T-cell (primary cell): ENCODE results near the gene MAML1. TPM values are rescaled to one million over a fixed set of nuclear protein-coding genes. Genes with fewer than 3 reads are reported as not detected.
A peak's percentile ranks its signal among the peaks of the same experiment; 100 is the strongest.
"Not testable (repeated sequence)": the region's sequence is repeated elsewhere in the genome, so short reads cannot be mapped to it uniquely, and the experiment has no call there.

Experiments used
- ATAC-seq, 4 experiments: fragments of 200-7000 bp in 3 of 4; fragments of 150-1000 bp in 1 of 4; cut with Tn5 transposase; replicated peaks in 1 of 4; 1 replicate in 3 of 4; 2 replicates in 1 of 4; pipeline ENCODE4 v1.10.0; 2021; ENCODE audit warnings: moderate library complexity in 3 of 4, mild to moderate bottlenecking in 2 of 4, moderate number of reproducible peaks in 1 of 4
- CTCF ChIA-PET, 2 donors: fragments of 300-600 bp; sonication (Branson Sonifier 250); formaldehyde crosslinking; loops; one replicate each; lab custom pipeline; 2022; ENCODE audit warnings: antibody characterized with exemption in 2 of 2; lab: Charles Lee
- POLR2A ChIA-PET, 2 donors: fragments of 300-600 bp; sonication (Branson Sonifier 250); formaldehyde crosslinking; loops; one replicate each; lab custom pipeline; 2022; ENCODE audit warnings: antibody characterized with exemption in 2 of 2; lab: Charles Lee
- DNase-seq, 35 experiments: peaks; one replicate each; pipeline versions ENCODE4 v3.0.0 to v3.0.0-alpha.2; 2013 to 2023
- H3K27ac ChIP-seq: one replicate; pipeline ENCODE4 v1.5.1; 2013; ENCODE audit warnings: low read length
- H3K27me3 ChIP-seq, 2 experiments: replicated peaks in 1 of 2; 1 replicate in 1 of 2; 2 replicates in 1 of 2; pipeline versions ENCODE4 v1.6.1 to v1.7.0; 2013; ENCODE audit warnings: low read length in 1 of 2, mixed read lengths in 1 of 2; ENCODE audit not compliant: control insufficient read depth in 2 of 2, insufficient read depth in 2 of 2; ENCODE audit errors: extremely low read depth in 1 of 2
- H3K36me3 ChIP-seq, 2 donors: 1 replicate in 1 of 2; 2 replicates in 1 of 2; pipeline versions ENCODE4 v1.6.1 to v1.7.0; 2013; ENCODE audit warnings: low read length in 1 of 2; ENCODE audit not compliant: control insufficient read depth in 2 of 2, insufficient read depth in 1 of 2; ENCODE audit errors: extremely low read depth in 1 of 2
- H3K4me1 ChIP-seq, 2 experiments: 1 replicate in 1 of 2; 2 replicates in 1 of 2; pipeline versions ENCODE4 v1.6.1 to v1.7.0; 2013; ENCODE audit warnings: low read length in 2 of 2, mixed read lengths in 1 of 2; ENCODE audit not compliant: insufficient read depth in 2 of 2, control insufficient read depth in 1 of 2; ENCODE audit errors: extremely low read depth in 1 of 2
- H3K4me3 ChIP-seq, 2 donors: 1 replicate in 1 of 2; 2 replicates in 1 of 2; pipeline versions ENCODE4 v1.5.1 to v1.7.0; 2013; ENCODE audit warnings: mild to moderate bottlenecking in 2 of 2, low read length in 1 of 2, moderate library complexity in 1 of 2; ENCODE audit not compliant: control insufficient read depth in 1 of 2; ENCODE audit errors: extremely low read depth in 1 of 2
- H3K9me3 ChIP-seq: 2 replicates; pipeline ENCODE4 v1.7.0; 2013
- H3K27ac Mint-ChIP-seq, 2 donors: one replicate each; pipeline ENCODE4 v1.8.0; 2020 to 2021; ENCODE audit warnings: mild to moderate bottlenecking in 2 of 2, mixed read lengths in 2 of 2
- H3K27me3 Mint-ChIP-seq, 2 donors: one replicate each; pipeline ENCODE4 v1.8.0; 2021 to 2022; ENCODE audit warnings: mixed read lengths in 2 of 2
- H3K36me3 Mint-ChIP-seq: one replicate; pipeline ENCODE4 v1.8.0; 2021; ENCODE audit warnings: mixed read lengths
- H3K4me1 Mint-ChIP-seq, 3 donors: one replicate each; pipeline ENCODE4 v1.8.0; 2020 to 2022; ENCODE audit warnings: mixed read lengths in 3 of 3, mild to moderate bottlenecking in 1 of 3
- H3K4me3 Mint-ChIP-seq, 3 donors: one replicate each; pipeline ENCODE4 v1.8.0; 2020 to 2022; ENCODE audit warnings: mild to moderate bottlenecking in 3 of 3, mixed read lengths in 3 of 3, moderate library complexity in 3 of 3
- H3K9me3 Mint-ChIP-seq, 3 donors: one replicate each; pipeline ENCODE4 v1.8.0; 2020 to 2022; ENCODE audit warnings: mixed read lengths in 3 of 3
- WGBS: methylation state at CpG from one replicate; pipeline ENCODE4 v1.1.5; 2013; ENCODE audit warnings: missing lambda C conversion rate; ENCODE audit not compliant: insufficient coverage; 5-methylcytosine and 5-hydroxymethylcytosine counted together
- total RNA-seq, 35 experiments: library from RNA in 6 of 35; stranded (reverse) in 6 of 35; fragments of 120-200 nt in 1 of 35; gene quantifications; one replicate each; pipeline versions ENCODE4 v1.2.1 to v1.2.4 and lab custom pipeline; 2013 to 2026

Gene MAML1
- total RNA-seq: 10 to 100 TPM; 31.3 to 56.4 (median 50.6) TPM
- 25.1 TPM for total RNA-seq (2013)
- 45.3 to 117 (median 71.5) reads per million in 29 experiments for total RNA-seq (lab: John Stamatoyannopoulos, UW)

- no peaks in the 10 kb centered on the region for H3K27me3 ChIP-seq
- H3K4me3 ChIP-seq: peak within 1 kb of the TSS; percentile 76 to 88
- H3K9me3 ChIP-seq: no peaks in the 10 kb centered on the region
- CTCF ChIA-PET: interaction anchor here in 1 of 2 donors (0.5 to 1.6 kb wide), 6 partner anchors 17 to 358 kb away, joined by 3 to 6 read pairs (median 4); no protein-coding TSS in a partner anchor
- 0% methylated on average over 40 of the region's 41 CpGs for WGBS
- DNase-seq (peak; percentile 98 to 100 (median 100)), ATAC-seq (peak; percentile 93 to 97 (median 96))
- Mint-ChIP-seq H3K36me3 (peaks cover 21% of the 10 kb centered on the region), H3K9me3 (no peaks in the 10 kb centered on the region), H3K4me3 (peak within 1 kb of the TSS; percentile 91 to 95 (median 94)), H3K27me3 (no peaks in the 10 kb centered on the region), H3K4me1 (peaks cover 31 to 44% (median 41%) of the 10 kb centered on the region in 3 donors), H3K27ac (peak within 1 kb of the TSS; percentile 91 to 93)
- POLR2A ChIA-PET: interaction anchor here in 1 of 2 donors (1.3 to 1.5 kb wide), 2 partner anchors 32 to 109 kb away, joined by 3 to 12 read pairs; partner anchors contain the start of gene HNRNPH1
- H3K36me3 ChIP-seq: peaks cover 0 to 21% of the 10 kb centered on the region in 2 donors
- H3K27ac ChIP-seq: peak within 1 kb of the TSS; percentile 57
- peaks cover 20 to 36% of the 10 kb centered on the region in 2 experiments for H3K4me1 ChIP-seq
These were observed at the start of gene MAML1 for GRCh38 chr5:179732412-179732917. MAML1 (plus strand) TSS chr5:179732822; CDS start chr5:179733113, 291 bp downstream.

GRCh38 chr5:179689212-179689611 lies 43.4 kb upstream of the MAML1 start:
- ATAC-seq, H3K4me1 ChIP-seq, H3K27ac Mint-ChIP-seq, H3K4me3 Mint-ChIP-seq, H3K27me3 ChIP-seq, H3K9me3 ChIP-seq, H3K4me1 Mint-ChIP-seq, H3K27ac ChIP-seq, H3K36me3 ChIP-seq, POLR2A ChIA-PET, H3K27me3 Mint-ChIP-seq, H3K36me3 Mint-ChIP-seq, DNase-seq, H3K4me3 ChIP-seq, H3K9me3 Mint-ChIP-seq: not testable (repeated sequence)
- whole genome bisulfite sequencing: 67% methylated on average over 1 of the region's 9 CpGs
- CTCF ChIA-PET: interaction anchor here (0.6 to 1.0 kb wide), 3 partner anchors 11 to 229 kb away, joined by 4 to 7 read pairs (median 5); no protein-coding TSS in a partner anchor

GRCh38 chr5:179694561-179694960 lies 38.1 kb upstream of the MAML1 start:
- H3K27ac Mint-ChIP-seq: peak overlapping the region in 1 of 2 donors; percentile 1

GRCh38 chr5:179696603-179697002 lies 36.0 kb upstream of the MAML1 start:
- Histone ChIP-seq H3K27ac (no peak overlapping the region), H3K27me3 (no peaks in the 10 kb centered on the region), H3K4me1 (peaks cover 13 to 30% of the 10 kb centered on the region in 2 experiments), H3K4me3 (no peak overlapping the region), H3K9me3 (no peaks in the 10 kb centered on the region), H3K36me3 (no peaks in the 10 kb centered on the region)
- Mint-ChIP-seq H3K9me3 (no peaks in the 10 kb centered on the region), H3K27ac (peak overlapping the region; percentile 59 to 99), H3K36me3 (no peaks in the 10 kb centered on the region), H3K4me3 (no peak overlapping the region), H3K4me1 (peaks cover 32 to 37% (median 32%) of the 10 kb centered on the region in 3 donors), H3K27me3 (no peaks in the 10 kb centered on the region)
- WGBS: no CpG with 5 or more reads among the region's 3 CpGs
- DNase-seq (no peak), ATAC-seq (no peak)
- ChIA-PET CTCF (interaction anchor here (0.6 to 1.7 kb wide), 3 partner anchors 13 to 42 kb away, joined by 3 to 5 read pairs (median 4); partner anchors contain the start of gene MAML1 (in 1 of the 2)), POLR2A (interaction anchor here (0.9 to 1.3 kb wide), 4 partner anchors 20 to 76 kb away, joined by 3 to 4 read pairs (median 3); partner anchors contain the start of gene HNRNPH1 (in 2 of the 2))

More at GRCh38 chr5:179694561-179694960, 38.1 kb upstream of the MAML1 start:
- Mint-ChIP-seq H3K4me3 (no peak overlapping the region), H3K36me3 (no peaks in the 10 kb centered on the region), H3K9me3 (no peaks in the 10 kb centered on the region), H3K27me3 (no peaks in the 10 kb centered on the region), H3K4me1 (peaks cover 16 to 22% (median 21%) of the 10 kb centered on the region in 3 donors)
- 94% methylated on average over 5 of the region's 6 CpGs for WGBS
- no peak overlapping the region for H3K27ac ChIP-seq
- CTCF ChIA-PET: no interaction called here
- DNase-seq (no peak), ATAC-seq (no peak)
- no peak overlapping the region for H3K4me3 ChIP-seq
- H3K4me1 ChIP-seq: peaks cover 7 to 17% of the 10 kb centered on the region in 2 experiments
- H3K9me3 ChIP-seq: no peaks in the 10 kb centered on the region
- POLR2A ChIA-PET: no interaction called here
- H3K27me3 ChIP-seq: no peaks in the 10 kb centered on the region
- H3K36me3 ChIP-seq: no peaks in the 10 kb centered on the region

- Mint-ChIP-seq H3K4me1 (peaks cover 34 to 39% (median 36%) of the 10 kb centered on the region in 3 donors), H3K27me3 (no peaks in the 10 kb centered on the region), H3K27ac (peak overlapping the region; percentile 99), H3K9me3 (no peaks in the 10 kb centered on the region), H3K36me3 (peaks cover under 1% of the 10 kb centered on the region), H3K4me3 (peak overlapping the region; percentile 47 to 98 (median 96))
- H3K9me3 ChIP-seq: no peaks in the 10 kb centered on the region
- ChIA-PET POLR2A (interaction anchor here (0.9 to 1.3 kb wide), 3 partner anchors 20 to 74 kb away, joined by 3 read pairs; partner anchors contain the start of gene HNRNPH1 (in 1 of the 2)), CTCF (interaction anchor here in 1 of 2 donors (1.0 to 1.7 kb wide), 2 partner anchors 36 to 41 kb away, joined by 3 to 4 read pairs; partner anchors contain the start of gene MAML1)
- no peaks in the 10 kb centered on the region for H3K27me3 ChIP-seq
- DNase-seq (no peak), ATAC-seq (no peak)
- WGBS: 91% methylated on average over 1 of the region's 2 CpGs
- H3K4me1 ChIP-seq: peaks cover 13 to 35% of the 10 kb centered on the region in 2 experiments
- H3K36me3 ChIP-seq: no peaks in the 10 kb centered on the region
- peak overlapping the region; percentile 89 for H3K27ac ChIP-seq
- peak overlapping the region in 1 of 2 donors; percentile 15 for H3K4me3 ChIP-seq
These were observed 35.5 kb upstream of the MAML1 start for GRCh38 chr5:179697108-179697507.

- not testable (repeated sequence) for DNase-seq, H3K9me3 ChIP-seq, H3K27me3 ChIP-seq, ATAC-seq, H3K36me3 Mint-ChIP-seq, H3K27me3 Mint-ChIP-seq, H3K36me3 ChIP-seq, H3K9me3 Mint-ChIP-seq
- POLR2A ChIA-PET: interaction anchor here (0.9 to 1.3 kb wide), 3 partner anchors 21 to 74 kb away, joined by 3 read pairs; partner anchors contain the start of gene HNRNPH1 (in 1 of the 2)
- peak overlapping the region; percentile 89 for H3K27ac ChIP-seq
- H3K27ac Mint-ChIP-seq: peak overlapping the region; percentile 99
- peaks cover 39 to 44% (median 40%) of the 10 kb centered on the region in 3 donors for H3K4me1 Mint-ChIP-seq
- H3K4me3 Mint-ChIP-seq: peak overlapping the region; percentile 47 to 98 (median 96)
- H3K4me3 ChIP-seq: peak overlapping the region; percentile 83 to 90
- peaks cover 13 to 36% of the 10 kb centered on the region in 2 experiments for H3K4me1 ChIP-seq
- CTCF ChIA-PET: interaction anchor here in 1 of 2 donors (1.0 to 1.7 kb wide), 2 partner anchors 35 to 41 kb away, joined by 3 to 4 read pairs; partner anchors contain the start of gene MAML1
- whole genome bisulfite sequencing: 58% methylated on average over 4 of the region's 15 CpGs
These were observed 35.1 kb upstream of the MAML1 start for GRCh38 chr5:179697543-179697942.
